ENCODE data around the gene MYOCD.
A peak's percentile ranks its signal among the peaks of the same experiment; 100 is the strongest.

MYOCD gene

DNA sequence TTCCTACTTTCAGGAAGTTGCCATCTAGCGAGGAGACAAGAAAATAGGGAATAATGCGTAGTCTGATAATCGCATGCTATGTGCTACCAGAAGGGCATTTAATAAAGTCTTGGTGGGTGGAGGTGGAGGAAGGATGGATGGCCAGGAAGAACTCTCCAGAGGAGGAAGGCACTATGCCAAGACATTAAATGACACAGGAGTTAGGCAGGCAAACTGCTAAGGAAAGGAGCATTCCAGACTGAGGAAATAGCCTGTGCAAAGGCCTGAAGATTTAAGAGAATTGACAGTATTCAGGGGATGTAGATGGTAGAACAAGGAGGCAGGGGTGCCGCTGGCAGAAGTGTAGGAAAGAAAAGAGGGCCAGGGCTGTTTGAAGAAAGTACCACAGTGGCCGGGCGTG lies 104.3 kb downstream of the MYOCD start:
- DNase-seq = no peak

DNA sequence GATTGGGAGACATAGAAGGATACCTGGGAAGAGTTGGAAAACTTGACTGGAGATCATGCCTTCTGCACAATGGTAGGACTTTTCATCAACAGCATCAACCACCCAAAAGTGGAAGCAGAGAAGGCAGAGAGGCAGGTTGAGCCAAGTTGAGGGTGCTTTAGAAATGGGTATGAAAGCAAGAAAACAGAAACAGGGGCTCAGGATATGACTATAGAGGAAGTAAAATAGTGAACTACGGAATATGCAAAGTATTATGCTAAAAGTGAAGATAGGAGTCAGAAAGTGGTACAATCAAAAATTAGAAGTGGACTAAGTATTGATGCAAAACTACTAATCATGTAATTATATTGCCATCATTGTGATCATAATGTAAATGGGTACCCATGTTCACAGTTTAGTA lies 107.5 kb downstream of the MYOCD start:
- DNase-seq = no peak

DNA sequence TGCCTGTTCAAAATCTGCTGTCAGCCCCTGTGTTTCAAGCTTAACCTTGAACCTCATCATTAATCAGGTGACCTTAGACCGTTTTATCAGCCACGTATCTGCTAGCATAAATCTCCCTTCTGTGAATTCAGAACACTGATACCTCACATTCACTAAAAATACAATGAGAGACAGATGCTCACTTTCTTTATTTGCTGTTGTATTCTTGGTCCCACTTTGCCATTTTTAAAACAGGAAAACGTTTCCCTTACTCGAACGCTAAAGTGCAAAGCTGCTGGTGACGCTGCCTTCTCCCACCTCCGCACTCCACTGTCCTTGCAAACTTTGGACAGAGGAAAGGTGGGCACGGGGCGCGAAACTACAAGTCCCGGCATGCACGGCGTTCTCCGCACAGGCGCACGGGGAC lies 123.4 kb downstream of the MYOCD start:
- DNase-seq = no peak

DNA sequence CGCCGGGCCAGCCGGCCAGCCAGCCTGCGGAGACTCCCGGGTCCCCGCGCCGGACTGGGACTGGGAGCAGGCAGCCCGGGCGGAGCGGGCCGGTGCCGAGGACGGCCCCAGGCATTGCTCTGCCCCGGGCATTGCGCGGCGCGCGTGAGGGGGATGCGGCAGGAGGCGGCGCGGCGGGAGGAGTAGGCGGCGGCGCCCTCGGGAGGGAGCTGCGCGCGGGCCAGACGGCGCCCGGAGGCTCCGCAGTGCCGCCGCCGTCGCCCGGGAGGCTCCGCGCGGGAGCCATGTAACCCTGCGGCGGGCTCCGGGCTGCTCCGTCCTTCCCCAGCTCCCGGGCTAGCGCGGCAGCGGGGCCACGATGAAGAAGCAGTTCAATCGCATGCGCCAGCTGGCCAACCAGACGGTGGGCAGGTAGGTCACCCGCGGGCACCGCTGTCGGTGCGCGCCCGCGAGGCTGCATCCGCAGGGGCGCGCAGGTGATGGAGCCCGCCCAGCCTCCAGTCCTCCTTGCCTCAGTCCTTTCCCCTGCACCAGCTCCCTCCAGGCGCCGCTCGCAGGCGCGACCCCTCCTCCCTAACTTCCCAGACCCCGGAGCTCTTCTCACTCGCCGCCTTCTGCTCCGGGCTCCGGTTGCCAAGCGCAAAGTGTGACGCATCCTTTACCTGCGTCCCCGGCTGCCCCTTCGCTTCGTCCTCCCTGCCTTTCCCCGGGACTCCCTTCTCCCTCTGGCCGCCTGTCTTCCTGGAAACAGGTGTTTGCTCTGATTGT lies 124.0 kb downstream of the MYOCD start, which contains the start of gene ARHGAP44:
Gene ARHGAP44, plus strand, starts transcription at position 18 of the 768 bp plus-strand sequence. Its CDS starts 341 bp downstream, at position 359.
- DNase-seq = peak; percentile 76

GRCh38 chr17:12790249-12791106 lies 124.8 kb downstream of the MYOCD start:
- DNase-seq = no peak

GRCh38 chr17:12794919-12795532 lies 129.3 kb downstream of the MYOCD start:
- DNase-seq = no peak

DNA sequence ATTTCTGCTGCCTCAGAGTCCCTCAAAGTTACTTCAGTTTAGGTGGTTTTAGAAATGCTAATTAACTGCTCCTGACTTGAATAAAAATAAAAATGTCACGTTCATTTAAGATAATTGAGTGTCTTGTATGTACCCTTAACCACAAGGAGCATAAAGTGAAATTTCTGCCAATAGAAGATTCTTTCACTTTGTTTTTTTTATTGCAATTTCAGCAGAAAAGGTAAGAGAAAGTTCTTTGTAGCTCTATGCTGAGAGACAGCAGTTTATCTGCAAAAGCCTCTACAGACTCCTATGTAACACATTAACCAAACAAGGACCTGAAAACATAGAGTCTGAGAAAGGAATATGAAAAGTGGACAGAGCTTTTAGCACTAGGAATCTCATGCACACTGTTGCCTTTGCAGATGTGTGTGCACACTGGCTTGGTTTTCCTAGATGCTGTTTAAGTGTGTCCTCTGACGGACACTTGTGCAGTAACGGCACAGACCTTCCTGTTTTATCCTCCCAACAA lies 135.2 kb downstream of the MYOCD start:
- DNase-seq = no peak

- no peak for DNase-seq
These were observed 140.9 kb downstream of the MYOCD start for GRCh38 chr17:12806630-12807029.

GRCh38 chr17:12808723-12809122 lies 143.0 kb downstream of the MYOCD start:
- no peak for DNase-seq

GRCh38 chr17:12812877-12813276 lies 147.2 kb downstream of the MYOCD start:
- no peak for DNase-seq

- DNase-seq = no peak
These were observed 148.0 kb downstream of the MYOCD start for GRCh38 chr17:12813664-12814063.

DNA sequence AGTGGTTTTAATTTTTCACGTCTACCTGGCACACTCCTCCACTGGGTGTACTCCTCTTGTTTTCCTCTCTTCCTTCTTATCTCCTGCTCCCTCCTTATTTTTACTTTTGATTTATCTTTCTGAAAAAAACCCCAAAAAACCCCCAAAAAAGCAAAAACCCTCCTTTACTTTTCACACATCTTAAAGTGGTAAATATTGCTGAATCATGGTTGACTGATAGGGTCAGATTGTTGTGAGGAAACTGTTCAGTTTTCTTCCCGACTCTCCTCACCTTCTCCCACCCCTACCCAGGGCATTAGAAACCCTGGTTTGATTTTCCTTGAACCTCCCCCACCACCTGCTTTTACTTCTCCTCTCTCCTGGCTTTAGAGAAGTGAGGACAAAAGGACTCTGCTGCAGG lies 149.0 kb downstream of the MYOCD start:
- DNase-seq = no peak

- no peak for DNase-seq
These were observed 150.0 kb downstream of the MYOCD start for GRCh38 chr17:12815642-12816141.

Data from 8988T (cell line).